HTERT RPE-1 (cell line): ENCODE measurements around the gene AKAP9.
"Not testable (repeated sequence)": the region's sequence is repeated elsewhere in the genome, so short reads cannot be mapped to it uniquely, and the experiment has no call there.

Experiments used
- in situ Hi-C: fragments of 300-500 bp; cut with MboI; formaldehyde crosslinking; loops from 4 replicates; pipeline ENCODE4 v1.14.3; 2020; ENCODE audit warnings: low sequenced_read_pairs

The AKAP9 gene

DNA sequence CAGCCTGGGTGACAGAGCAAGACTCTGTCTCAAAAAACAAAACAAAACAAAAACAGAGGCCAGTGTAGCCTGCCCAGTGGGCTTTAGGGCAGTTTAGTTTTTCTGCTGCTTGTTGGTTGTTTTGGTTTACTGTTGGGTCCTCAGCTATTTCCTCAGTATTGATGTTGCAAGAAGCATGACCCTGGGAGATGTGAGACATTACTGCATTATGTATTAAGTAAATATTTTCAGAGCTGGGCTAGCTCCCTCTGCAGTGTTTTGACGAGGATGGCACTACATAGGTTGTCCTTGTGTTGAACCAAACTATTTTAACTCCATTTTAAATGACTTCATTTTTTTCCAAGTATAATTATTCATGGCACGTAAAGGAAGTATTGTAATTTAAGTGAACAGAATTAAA lies 4.8 kb downstream of the AKAP9 start:
- in situ Hi-C loops: no loop called here

DNA sequence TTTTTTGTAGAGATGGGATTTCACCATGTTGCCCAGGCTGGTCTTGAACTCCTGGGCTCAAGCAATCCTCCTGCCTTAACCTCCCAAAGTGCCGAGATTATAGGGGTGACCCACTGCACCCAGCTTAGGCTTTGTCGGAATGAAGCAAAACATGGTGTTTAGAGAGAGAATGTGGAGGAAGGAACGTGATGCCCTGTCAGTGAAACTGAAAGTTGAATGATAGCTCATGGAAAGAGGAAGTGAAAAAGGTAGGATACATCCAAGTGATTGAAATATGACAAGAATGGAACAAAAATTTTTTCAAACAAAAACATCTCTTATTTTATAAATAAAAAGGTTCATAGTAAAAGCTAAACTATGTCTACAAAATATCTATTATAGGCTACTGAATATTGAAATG lies 5.9 kb downstream of the AKAP9 start:
- in situ Hi-C loops: no loop called here

DNA sequence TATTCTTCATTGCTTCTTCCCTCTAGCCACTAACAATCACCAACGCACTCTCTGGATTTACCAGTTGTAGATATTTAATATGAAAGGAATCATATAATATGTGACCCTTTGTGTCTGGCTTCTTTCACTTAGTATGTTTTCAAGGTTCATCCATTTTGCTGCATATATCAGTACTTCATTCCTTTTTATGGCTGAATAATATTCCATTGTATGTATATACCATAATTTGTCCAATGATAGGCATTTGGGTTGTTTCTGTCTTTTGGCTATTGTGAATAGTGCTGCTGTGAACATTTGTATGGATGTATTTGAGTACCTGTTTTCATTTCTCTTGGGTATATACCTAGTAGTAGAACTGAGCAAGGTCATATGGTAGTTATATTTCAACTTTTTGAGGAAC lies 7.3 kb downstream of the AKAP9 start:
- in situ Hi-C loops: no loop called here

DNA sequence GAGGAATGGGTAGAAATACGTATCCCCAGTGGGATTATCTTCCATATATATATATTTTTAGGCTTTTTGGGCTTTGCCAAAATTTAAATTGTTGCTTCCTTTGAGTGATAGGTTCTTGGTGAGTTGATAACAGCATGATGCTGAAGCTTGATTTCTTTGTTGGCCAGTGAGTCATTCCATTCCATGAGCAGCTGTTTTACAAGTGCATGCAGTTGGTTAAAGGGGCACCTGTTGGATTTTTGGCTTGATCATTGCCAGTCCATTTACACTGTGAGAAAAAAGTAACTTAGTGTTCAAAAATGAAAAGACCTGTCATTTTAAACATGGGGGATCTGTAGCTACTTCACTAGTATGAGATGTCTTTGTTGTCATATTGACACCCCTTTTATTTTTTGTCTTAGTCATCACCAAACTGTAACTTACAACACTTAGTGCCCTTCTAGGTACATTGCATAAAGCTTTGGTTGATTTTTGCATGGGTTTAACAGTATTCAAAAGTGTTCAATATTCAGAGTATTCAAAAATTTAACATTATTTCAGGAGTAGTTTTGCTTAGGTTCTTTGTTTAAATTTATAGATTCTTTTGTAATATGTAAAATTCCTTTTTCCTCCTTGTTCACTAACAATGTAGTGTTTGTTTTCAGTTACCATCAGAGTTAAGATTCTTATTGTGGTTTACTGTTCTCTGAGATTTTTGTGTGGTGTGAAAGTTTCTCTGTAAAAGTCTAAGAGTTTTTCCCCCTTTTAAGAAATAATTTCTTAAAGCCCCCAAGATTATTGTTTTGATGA lies 8.8 kb downstream of the AKAP9 start:
- in situ Hi-C loops: no loop called here

DNA sequence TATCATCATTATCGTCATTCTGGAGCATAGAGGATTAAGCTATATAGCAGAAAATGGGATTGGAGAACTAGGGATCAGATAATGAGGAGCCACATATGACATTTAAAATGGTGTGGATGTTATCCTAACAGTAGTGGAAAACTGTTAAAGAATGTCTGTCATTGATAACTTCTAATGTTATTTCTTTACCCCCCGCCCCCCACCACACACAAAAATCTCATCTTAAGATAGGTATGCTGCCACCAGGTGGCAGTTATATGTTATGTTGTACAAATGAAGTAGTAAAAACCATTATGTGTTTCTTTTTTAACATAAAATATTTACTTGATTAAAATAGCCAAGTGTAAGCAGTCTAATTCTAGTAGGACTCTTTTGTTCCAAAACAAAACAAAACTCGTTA lies 13.0 kb downstream of the AKAP9 start:
- in situ Hi-C loops: no loop called here

DNA sequence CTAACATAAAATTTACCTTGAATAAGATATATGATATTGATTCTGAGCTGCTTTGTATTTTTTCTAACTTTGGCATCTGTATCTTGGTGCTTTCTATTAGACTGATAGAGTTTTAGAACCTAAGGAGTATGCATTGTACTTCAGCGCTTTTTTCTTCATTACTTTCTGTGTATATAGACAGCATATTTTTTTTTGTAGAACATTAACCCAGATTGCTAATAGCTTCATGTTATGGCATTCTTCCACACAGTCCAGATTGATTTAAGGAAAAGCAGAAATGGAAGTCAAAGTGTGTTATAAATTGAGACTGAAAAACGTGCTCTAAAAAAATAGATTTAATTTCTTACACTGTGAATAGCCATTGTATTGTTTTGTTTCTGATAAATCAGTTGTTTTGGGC lies 15.8 kb downstream of the AKAP9 start:
- in situ Hi-C loops: not testable (repeated sequence)

DNA sequence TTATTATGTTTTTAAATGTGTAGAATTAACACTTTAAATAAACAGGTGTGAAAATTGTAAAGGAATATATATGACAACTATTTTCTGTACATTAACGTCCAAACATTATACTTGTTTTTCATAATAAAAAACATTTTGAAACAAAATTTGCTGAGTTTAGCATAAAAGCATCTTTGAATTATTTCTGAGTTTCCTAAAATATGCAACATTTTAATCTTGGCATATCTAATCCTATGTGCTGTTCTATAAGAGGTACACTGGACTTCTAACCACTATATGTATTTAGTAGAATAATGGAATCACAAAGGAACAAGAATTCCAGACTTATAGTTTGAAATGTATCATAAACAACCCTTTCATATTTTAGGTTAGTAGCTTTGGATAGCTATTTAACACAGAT lies 16.6 kb downstream of the AKAP9 start:
- in situ Hi-C loops: no loop called here

DNA sequence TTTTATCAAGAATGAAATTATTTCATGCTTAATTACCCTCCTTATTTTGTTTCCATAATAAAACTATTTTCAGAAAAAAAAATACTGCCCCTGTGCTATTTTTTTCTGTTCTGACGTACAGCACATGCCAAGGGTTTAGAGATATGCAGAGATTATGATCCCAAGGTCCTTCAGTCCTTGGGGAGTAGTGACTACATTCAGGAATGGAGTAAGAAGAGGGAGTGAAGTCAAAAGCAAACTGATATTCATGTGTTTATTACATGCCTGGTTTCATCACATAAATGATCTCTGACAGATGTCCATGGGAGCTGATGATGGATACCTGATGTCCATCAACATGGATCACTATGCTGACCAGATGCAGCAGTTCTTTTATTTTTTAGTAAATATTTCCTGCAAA lies 17.2 kb downstream of the AKAP9 start:
- in situ Hi-C loops: no loop called here

DNA sequence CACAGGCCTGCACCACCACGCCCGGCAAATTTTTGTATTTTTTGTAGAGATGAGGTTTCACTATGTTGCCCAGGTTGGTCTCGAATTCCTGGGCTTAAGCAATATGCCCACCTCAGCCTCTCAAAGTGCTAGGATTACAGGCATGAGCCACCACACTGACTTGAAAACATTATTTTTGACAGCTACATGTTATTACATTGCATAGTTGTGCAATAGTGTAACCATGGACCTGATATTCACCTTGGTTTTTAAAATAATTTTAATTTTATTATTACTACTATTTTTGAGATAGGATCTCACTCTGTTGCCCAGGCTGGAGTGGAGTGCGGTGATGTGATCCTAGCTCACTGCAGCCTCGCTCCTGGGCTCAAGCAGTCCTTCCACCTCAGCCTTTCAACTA lies 18.4 kb downstream of the AKAP9 start:
- in situ Hi-C loops: no loop called here

DNA sequence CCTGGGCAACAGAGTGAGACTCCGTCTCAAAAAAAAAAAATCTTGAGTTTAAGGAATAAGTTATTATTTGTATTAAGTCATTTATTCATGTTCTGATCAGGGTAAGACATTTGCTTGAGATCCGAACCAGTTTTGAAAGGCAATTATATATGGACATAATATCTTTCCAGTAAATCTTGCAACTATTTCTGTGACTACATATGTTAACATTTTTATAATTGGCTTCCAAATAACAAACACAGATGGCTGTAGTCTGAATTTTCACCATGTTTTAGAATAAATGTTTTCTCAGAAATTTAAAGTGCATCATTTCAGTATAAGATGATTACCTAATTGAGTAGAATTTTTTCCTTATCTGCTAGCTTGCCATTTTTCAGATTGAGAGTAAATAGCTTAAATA lies 21.2 kb downstream of the AKAP9 start:
- in situ Hi-C loops: no loop called here

DNA sequence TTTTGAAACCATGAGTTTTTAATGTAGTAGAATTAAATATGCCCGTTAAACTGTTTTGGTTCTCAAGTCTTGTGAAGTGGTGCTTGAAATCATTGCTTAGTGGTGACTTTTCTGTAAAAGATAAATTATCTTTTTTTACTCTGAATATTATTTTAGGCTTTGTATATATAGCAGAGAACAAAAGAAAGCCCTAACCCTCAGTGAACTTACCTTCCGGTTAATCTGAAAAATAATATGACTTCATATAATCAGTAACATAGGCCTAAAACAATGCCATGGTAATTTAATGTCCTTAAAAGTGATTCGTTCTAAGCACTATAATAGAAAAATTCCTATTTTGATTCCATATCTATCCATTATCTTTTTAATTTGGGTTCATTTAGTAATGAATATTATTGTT lies 21.8 kb downstream of the AKAP9 start:
- in situ Hi-C loops: no loop called here

DNA sequence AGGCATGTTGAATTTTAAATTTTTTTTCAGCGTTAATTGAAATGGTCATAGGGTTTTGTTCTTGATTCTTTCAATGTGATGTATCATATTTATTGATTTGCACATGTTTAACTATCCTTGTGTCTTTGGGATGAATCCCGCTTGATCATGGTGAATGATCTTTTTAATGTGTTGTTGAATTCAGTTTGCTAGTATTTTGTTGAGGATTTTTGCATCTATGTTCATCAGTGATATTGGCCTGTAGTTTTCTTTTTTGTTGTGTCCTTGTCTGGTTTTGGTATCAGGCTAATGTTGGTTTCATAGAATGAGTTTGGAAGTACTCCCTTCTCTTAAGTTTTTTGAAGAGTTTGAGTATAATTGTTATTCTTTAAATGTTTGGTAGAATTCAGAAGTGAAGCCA lies 26.9 kb downstream of the AKAP9 start:
- in situ Hi-C loops: not testable (repeated sequence)

DNA sequence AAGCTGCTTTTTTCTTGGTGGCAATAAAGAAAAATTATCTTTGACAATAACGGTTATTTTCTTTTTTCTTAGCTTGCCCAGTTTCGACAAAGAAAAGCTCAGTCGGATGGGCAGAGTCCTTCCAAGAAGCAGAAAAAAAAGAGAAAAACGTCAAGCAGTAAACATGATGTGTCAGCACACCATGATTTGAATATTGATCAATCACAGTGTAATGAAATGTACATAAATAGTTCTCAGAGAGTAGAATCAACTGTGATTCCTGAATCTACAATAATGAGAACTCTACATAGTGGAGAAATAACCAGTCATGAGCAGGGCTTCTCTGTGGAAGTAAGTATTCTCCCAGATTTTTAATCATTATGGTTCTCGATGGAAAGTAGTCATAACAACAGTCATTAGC lies 33.0 kb downstream of the AKAP9 start:
- in situ Hi-C loops: no loop called here

DNA sequence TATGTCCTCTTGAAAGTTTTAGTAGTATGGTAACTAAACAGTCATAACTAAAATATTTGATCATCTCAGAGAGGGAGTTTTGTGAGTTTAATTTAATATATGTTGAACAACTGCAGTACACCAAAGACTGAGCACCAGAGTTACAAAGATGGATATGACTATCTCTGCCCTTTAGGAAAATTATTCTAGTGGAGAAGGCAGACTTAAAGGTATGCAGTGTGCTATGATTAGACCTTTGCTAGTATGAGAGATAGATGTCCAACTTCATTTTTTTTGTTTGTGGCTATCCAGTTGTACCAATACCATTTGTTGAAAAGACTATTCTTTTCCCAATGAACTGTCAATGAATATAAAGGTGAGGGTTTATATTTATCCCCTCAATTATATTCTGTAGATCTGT lies 33.4 kb downstream of the AKAP9 start:
- in situ Hi-C loops: no loop called here

DNA sequence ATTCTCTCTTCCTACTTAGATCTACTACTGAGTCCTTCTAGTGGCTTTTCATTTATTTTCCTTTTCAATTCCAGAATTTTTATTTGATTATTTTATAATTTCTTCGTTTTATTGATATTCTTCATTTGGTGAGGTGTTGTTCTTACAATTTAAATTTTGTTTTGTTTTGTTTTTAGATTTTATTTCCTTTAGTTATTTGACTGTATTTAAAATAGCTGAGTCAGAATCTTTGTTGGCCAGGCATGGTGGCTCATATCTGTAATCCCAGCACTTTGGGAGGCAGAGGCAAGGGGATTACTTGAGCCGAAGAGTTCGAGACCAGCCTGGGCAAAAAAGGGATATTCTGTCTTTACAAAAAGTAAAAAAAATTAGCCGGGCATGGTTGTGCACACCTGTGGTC lies 36.1 kb downstream of the AKAP9 start:
- in situ Hi-C loops: no loop called here

DNA sequence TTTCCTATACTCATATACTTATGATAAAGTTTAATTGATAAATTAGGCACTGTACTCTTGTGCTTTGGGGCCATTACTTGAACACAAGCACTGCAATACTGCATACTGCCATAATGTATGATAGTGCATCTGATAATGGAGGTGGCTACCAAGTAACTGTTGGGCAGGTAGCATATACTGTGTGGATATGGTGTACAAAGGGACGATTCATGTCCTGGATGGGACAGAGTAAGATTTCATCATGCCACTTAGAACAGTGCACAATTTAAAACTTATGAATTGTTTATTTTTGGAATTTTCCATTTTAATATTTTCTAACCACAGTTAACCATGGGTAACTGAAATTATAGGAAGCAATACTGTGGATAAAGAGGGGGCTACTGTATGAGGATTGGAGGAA lies 38.9 kb downstream of the AKAP9 start:
- in situ Hi-C loops: no loop called here

DNA sequence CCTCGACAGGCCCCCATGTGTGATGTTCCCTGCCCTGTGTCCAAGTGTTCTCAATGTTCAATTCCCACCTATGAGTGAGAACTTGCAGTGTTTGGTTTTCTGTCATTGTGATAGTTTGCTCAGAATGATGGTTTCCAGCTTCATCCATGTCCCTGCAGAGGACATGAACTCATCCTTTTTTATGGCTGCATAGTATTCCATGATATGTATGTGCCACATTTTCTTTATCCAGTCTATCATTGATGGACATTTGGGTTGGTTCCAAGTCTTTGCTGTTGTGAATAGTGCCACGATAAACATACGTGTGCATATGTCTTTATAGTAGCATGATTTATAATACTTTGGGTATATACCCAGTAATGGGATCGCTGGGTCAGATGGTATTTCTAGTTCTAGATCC lies 41.7 kb downstream of the AKAP9 start:
- in situ Hi-C loops: not testable (repeated sequence)

DNA sequence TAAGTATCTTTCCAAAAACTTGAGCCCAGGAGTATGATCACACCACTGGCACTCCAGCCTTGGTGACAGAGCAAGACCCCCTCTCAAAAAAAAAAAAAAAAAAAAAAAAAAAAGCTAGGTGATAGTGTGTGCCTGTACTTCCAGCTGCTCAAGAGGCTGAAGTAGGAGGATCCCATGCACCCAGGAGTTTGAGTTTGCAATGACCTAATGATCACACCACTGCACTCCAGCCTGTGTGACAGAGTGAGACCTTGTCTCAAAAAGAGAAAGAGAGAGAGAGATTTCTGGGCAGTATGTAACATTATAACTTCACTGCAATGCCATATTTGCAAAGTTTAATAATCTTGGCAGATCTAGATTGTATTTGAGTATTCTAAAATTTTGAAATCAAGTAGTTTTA lies 47.6 kb downstream of the AKAP9 start:
- in situ Hi-C loops: no loop called here

DNA sequence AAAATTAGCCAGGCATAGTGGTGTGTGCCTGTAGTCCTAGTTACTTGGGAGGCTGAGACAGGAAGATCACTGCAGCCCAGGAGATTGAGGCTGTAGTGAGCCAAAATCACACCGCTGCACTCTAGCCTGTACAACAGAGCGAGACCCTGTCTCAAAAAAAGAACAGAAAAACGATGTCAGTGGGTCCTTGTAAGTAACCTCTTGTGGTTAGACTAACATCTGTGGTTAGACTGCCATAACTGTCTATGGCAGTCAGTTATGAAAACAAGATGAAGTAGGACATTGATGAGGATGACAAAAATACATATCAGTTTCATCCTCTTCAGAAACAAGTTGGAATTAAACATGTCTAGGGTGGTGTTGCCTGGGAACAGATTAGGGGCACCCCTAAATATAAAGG lies 53.3 kb downstream of the AKAP9 start:
- in situ Hi-C loops: no loop called here

DNA sequence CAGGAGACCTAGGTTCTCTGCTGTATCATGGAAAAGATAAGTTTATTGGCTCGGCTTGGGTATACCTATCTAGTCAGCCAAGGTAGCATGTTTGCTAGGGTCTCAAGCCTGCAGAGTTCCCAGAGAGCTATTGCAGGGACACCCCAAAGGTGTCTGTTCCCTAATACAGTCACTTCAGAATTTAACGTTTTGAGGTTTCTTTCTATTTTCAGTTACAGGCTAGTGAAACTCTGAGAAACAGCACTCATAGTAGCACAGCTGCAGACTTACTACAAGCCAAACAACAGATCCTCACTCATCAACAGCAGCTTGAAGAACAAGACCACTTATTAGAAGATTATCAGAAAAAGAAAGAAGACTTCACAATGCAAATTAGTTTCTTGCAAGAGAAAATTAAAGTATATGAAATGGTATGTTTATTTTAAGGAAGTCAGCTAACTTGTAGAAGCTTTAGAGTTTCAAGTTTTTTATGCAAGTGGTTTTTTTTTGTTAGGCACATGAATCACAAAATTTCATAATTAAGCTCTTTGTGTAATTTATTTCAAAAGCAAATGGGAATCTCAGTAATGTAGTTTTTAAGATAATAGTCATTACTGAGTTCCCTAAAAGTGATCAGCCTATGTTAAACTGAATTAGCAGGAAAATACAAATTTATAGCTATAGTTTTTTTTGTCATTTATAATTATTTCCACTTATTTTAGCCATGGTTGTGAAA lies 54.9 kb downstream of the AKAP9 start:
- in situ Hi-C loops: no loop called here

DNA sequence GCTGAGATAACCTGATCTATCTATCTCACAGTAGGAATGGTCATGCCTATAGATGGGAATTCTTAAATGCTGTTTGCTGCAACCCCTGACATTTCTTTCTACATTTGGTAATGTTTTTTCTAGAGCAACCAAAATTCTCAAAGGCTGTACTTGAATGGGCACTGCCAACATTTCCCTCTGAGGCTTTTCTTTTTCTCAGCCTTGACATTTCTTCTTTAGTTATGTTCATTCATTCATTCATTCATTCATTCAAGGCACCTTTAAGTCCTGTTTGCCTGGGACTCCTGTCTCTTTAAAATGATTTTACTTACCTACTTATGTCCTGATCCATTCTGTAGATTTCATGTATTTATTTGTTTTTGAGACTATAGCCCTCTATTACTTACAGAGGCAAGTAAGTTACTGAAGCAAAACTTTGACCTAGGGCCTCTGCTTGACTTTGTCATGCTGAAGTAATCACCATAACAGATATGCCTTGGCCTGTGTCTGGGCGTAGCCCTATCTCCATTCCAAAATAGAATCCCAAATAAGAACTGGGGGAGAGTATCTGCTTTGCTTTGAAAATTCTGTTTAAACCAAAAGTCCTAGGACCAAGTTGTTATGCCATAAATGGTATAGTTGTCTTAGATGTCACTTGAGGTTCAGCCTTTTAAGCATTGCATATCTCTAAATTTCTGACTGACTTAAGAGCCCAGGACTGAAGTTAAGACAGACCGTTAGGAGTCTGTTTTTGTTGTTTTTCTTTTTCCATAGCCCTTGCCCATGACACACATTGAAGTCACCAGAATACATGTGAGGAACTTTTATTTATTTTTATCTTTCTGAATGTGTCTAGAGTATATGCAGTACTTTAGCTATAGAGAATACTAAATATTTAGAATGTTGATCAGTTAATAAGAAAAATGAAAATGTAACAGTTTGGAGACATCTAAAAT lies 59.2 kb downstream of the AKAP9 start:
- in situ Hi-C loops: no loop called here

DNA sequence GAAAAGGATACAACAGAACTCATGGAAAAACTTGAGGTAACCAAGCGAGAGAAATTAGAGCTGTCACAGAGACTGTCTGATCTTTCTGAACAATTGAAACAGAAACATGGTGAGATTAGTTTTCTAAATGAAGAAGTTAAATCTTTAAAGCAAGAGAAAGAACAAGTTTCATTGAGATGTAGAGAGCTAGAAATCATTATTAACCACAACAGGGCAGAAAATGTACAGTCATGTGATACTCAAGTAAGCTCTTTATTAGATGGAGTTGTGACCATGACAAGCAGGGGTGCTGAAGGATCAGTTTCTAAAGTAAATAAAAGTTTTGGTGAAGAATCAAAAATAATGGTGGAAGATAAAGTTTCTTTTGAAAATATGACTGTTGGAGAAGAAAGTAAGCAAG lies 62.1 kb downstream of the AKAP9 start:
- in situ Hi-C loops: no loop called here
